H9 (cell line): ENCODE data around the gene RAC2. TPM values are rescaled to one million over a fixed set of nuclear protein-coding genes. Genes with fewer than 3 reads are reported as not detected.

Experiments used
- DNase-seq: peaks from one replicate; pipeline ENCODE4 v3.0.0-alpha.2; 2017
- H2AFZ ChIP-seq: one replicate; pipeline ENCODE4 v1.6.1; 2013; ENCODE audit warnings: mild to moderate bottlenecking, low read length, control low read depth, moderate library complexity
- H2AK5ac ChIP-seq: 2 replicates; pipeline ENCODE4 v1.6.1; 2013; ENCODE audit warnings: low read length, control low read depth, mixed read lengths; ENCODE audit not compliant: insufficient read length
- H2BK120ac ChIP-seq: one replicate; pipeline ENCODE4 v1.6.1; 2013; ENCODE audit warnings: low read depth, mild to moderate bottlenecking, low read length, control low read depth, inconsistent platforms; ENCODE audit not compliant: poor library complexity, severe bottlenecking
- H2BK12ac ChIP-seq: 2 replicates; pipeline ENCODE4 v1.6.1; 2013; ENCODE audit warnings: low read length, control low read depth, mixed read lengths, low read depth; ENCODE audit not compliant: insufficient read length
- H2BK15ac ChIP-seq: 2 replicates; pipeline ENCODE4 v1.6.1; 2013; ENCODE audit warnings: low read depth, low read length, control low read depth
- H2BK20ac ChIP-seq: one replicate; pipeline ENCODE4 v1.6.1; 2013; ENCODE audit warnings: low read depth, mild to moderate bottlenecking, low read length, control low read depth, inconsistent platforms; ENCODE audit not compliant: poor library complexity, severe bottlenecking
- H2BK5ac ChIP-seq: 2 replicates; pipeline ENCODE4 v1.6.1; 2013; ENCODE audit warnings: low read length, control low read depth, mixed read lengths; ENCODE audit not compliant: insufficient read length
- H3K14ac ChIP-seq: 2 replicates; pipeline ENCODE4 v1.6.1; 2013; ENCODE audit warnings: low read length, control low read depth; ENCODE audit not compliant: insufficient read depth
- H3K18ac ChIP-seq: 2 replicates; pipeline ENCODE4 v1.6.1; 2013; ENCODE audit warnings: low read depth, mild to moderate bottlenecking, mixed read lengths, low read length, control low read depth; ENCODE audit not compliant: insufficient read length
- H3K23ac ChIP-seq: 2 replicates; pipeline ENCODE4 v1.6.1; 2013; ENCODE audit warnings: low read length, control low read depth, mixed read lengths, low read depth; ENCODE audit not compliant: insufficient read length
- H3K23me2 ChIP-seq: 2 replicates; pipeline ENCODE4 v1.6.1; 2013; ENCODE audit warnings: low read depth, mild to moderate bottlenecking, mixed read lengths, low read length, control low read depth; ENCODE audit not compliant: insufficient read length, poor library complexity, severe bottlenecking
- H3K27ac ChIP-seq: 2 replicates; pipeline ENCODE4 v1.5.1; 2013; ENCODE audit warnings: low read length, control low read depth, mixed read lengths, low read depth; ENCODE audit not compliant: insufficient read length
- H3K27me3 ChIP-seq: 2 replicates; pipeline ENCODE4 v1.6.1; 2013; ENCODE audit warnings: low read length, control low read depth, inconsistent platforms; ENCODE audit not compliant: insufficient read depth
- H3K4ac ChIP-seq: 2 replicates; pipeline ENCODE4 v1.6.1; 2013; ENCODE audit warnings: low read depth, mild to moderate bottlenecking, control low read depth, inconsistent platforms, low read length, moderate library complexity
- H3K4me1 ChIP-seq: 2 replicates; pipeline ENCODE4 v1.6.1; 2013; ENCODE audit warnings: low read length, control low read depth, inconsistent platforms; ENCODE audit not compliant: insufficient read depth
- H3K4me2 ChIP-seq: 2 replicates; pipeline ENCODE4 v1.6.1; 2013; ENCODE audit warnings: low read length, control low read depth, mixed read lengths; ENCODE audit not compliant: insufficient read length, insufficient read depth
- H3K56ac ChIP-seq: 2 replicates; pipeline ENCODE4 v1.6.1; 2013; ENCODE audit warnings: low read depth, mild to moderate bottlenecking, mixed read lengths, low read length, control low read depth; ENCODE audit not compliant: insufficient read length
- H3K79me1 ChIP-seq: 2 replicates; pipeline ENCODE4 v1.6.1; 2013; ENCODE audit warnings: low read depth, mild to moderate bottlenecking, moderate library complexity, low read length, control low read depth, inconsistent platforms; ENCODE audit not compliant: insufficient read depth, poor library complexity, severe bottlenecking
- H3K79me2 ChIP-seq: 2 replicates; pipeline ENCODE4 v1.6.1; 2013; ENCODE audit warnings: low read length, control low read depth, inconsistent platforms; ENCODE audit not compliant: insufficient read depth
- H3K9ac ChIP-seq: 2 replicates; pipeline ENCODE4 v1.6.1; 2013; ENCODE audit warnings: low read length, control low read depth, mixed read lengths; ENCODE audit not compliant: insufficient read length; ENCODE audit errors: extremely low read depth
- H3K9me3 ChIP-seq: one replicate; pipeline ENCODE4 v1.6.1; 2013; ENCODE audit warnings: low read depth, low read length, inconsistent platforms; ENCODE audit not compliant: control insufficient read depth
- H3T11ph ChIP-seq: one replicate; pipeline ENCODE4 v1.6.1; 2013; ENCODE audit warnings: mild to moderate bottlenecking, low read length, control low read depth, inconsistent platforms
- H4K20me1 ChIP-seq: one replicate; pipeline ENCODE4 v1.6.1; 2013; ENCODE audit not compliant: control insufficient read depth, insufficient read length, insufficient read depth
- H4K5ac ChIP-seq: 2 replicates; pipeline ENCODE4 v1.6.1; 2013; ENCODE audit warnings: low read depth, mild to moderate bottlenecking, mixed read lengths, low read length, control low read depth; ENCODE audit not compliant: insufficient read length
- H4K8ac ChIP-seq: replicated peaks from 2 replicates; pipeline ENCODE4 v1.6.1; 2013; ENCODE audit warnings: low read length, control low read depth, mixed read lengths, low read depth; ENCODE audit not compliant: insufficient read length
- H4K91ac ChIP-seq: 2 replicates; pipeline ENCODE4 v1.6.1; 2013; ENCODE audit warnings: low read depth, mild to moderate bottlenecking, moderate library complexity, mixed read lengths, low read length, control low read depth; ENCODE audit not compliant: insufficient read length
- H3K27ac Mint-ChIP-seq, 3 experiments: 2 replicates in 2 of 3; 3 replicates in 1 of 3; pipeline ENCODE4 v1.8.0; 2020 to 2021; ENCODE audit warnings: mixed read lengths in 3 of 3, mild to moderate bottlenecking in 1 of 3, moderate library complexity in 1 of 3
- H3K27me3 Mint-ChIP-seq: 2 replicates; pipeline ENCODE4 v1.8.0; 2021; ENCODE audit warnings: low read depth, mild to moderate bottlenecking, moderate library complexity, mixed read lengths
- H3K36me3 Mint-ChIP-seq, 3 experiments: 2 replicates in 2 of 3; 3 replicates in 1 of 3; pipeline ENCODE4 v1.8.0; 2020 to 2021; ENCODE audit warnings: low read depth in 3 of 3, mixed read lengths in 3 of 3; ENCODE audit not compliant: insufficient read depth in 1 of 3
- H3K4me1 Mint-ChIP-seq, 2 experiments: 2 replicates each; pipeline ENCODE4 v1.8.0; 2020; ENCODE audit warnings: mixed read lengths in 2 of 2
- H3K4me3 Mint-ChIP-seq, 2 experiments: 2 replicates in 1 of 2; 3 replicates in 1 of 2; pipeline ENCODE4 v1.8.0; 2020 to 2021; ENCODE audit warnings: mild to moderate bottlenecking in 2 of 2, mixed read lengths in 2 of 2, moderate library complexity in 1 of 2
- H3K9me3 Mint-ChIP-seq, 2 experiments: 2 replicates in 1 of 2; 3 replicates in 1 of 2; pipeline ENCODE4 v1.8.0; 2020; ENCODE audit warnings: mild to moderate bottlenecking in 2 of 2, mixed read lengths in 2 of 2, moderate library complexity in 1 of 2
- WGBS: extraction: QIAGEN DNeasy Blood & Tissue Kit; methylation state at CpG from one replicate; pipeline ENCODE4 v1.1.7; 2013; ENCODE audit warnings: missing lambda C conversion rate, low lambda C conversion rate, mixed read lengths; ENCODE audit not compliant: insufficient read length; ENCODE audit errors: extremely low coverage; 5-methylcytosine and 5-hydroxymethylcytosine counted together
- total RNA-seq: library from RNA; stranded (reverse); gene quantifications from 2 replicates; pipeline ENCODE4 v1.2.1, GENCODE V29; 2021
- TF ChIP-seq, protein P1 (sequence below): fragments of 200-600 bp; sonication (generic); conservative IDR thresholded peaks from 3 replicates; pipeline ENCODE4 v1.8.0; 2021; ENCODE audit warnings: antibody characterized with exemption, mild to moderate bottlenecking

The RAC2 gene
- total RNA-seq, 1 experiment from 2014 or later = 2.8 TPM

DNA sequence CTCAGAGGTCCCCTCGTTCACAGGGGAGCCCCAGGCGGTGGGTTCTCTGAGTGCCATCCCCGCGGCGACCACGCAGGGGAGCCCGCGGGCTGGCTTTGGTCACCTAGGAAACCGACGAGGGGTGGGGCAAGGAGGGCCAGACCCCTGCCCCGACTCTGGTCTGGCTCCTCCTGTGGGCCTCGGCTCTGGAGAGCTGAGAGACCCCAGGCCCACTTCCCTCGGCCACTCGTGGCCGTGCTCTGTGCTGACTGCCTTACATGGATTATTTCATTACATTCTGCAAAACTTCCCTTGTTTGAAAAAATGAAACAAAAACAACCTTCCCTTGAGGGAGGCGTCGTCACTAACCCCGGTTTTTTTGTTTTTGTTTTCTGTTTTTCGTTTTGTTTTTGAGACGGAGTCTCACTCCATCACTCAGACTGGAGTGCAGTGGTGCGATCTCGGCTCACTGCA, 23.1 kb upstream of the RAC2 start:
- Histone ChIP-seq H4K8ac (no peak overlapping the region), H3K4me1 (no peaks in the 10 kb centered on the region), H3K14ac (no peak overlapping the region), H2BK12ac (no peak overlapping the region), H3K9ac (no peak overlapping the region), H4K5ac (no peak overlapping the region), H3K27me3 (no peaks in the 10 kb centered on the region; the same call in 1 of the 2 replicates), H4K20me1 (no peaks in the 10 kb centered on the region), H2AFZ (no peak overlapping the region), H3K27ac (no peak overlapping the region), H4K91ac (no peak overlapping the region), H2BK20ac (no peak overlapping the region), H3K79me1 (no peaks in the 10 kb centered on the region), H2AK5ac (no peak overlapping the region), H3K23ac (no peak overlapping the region), H3K4ac (no peak overlapping the region), H2BK120ac (no peak overlapping the region), H3K4me2 (no peak overlapping the region), H2BK5ac (no peak overlapping the region), H3K23me2 (no peaks in the 10 kb centered on the region), H3K56ac (no peak overlapping the region), H3T11ph (no peak overlapping the region), H3K9me3 (no peaks in the 10 kb centered on the region), H3K79me2 (no peaks in the 10 kb centered on the region), H3K18ac (no peak overlapping the region), H2BK15ac (no peak overlapping the region)
- no CpG with 5 or more reads among the region's 22 CpGs for WGBS
- peak overlapping the region in 1 of 3 experiments; percentile 85; a peak in 1 of 7 replicates for H3K27ac Mint-ChIP-seq
- TF ChIP-seq, protein P1, sequence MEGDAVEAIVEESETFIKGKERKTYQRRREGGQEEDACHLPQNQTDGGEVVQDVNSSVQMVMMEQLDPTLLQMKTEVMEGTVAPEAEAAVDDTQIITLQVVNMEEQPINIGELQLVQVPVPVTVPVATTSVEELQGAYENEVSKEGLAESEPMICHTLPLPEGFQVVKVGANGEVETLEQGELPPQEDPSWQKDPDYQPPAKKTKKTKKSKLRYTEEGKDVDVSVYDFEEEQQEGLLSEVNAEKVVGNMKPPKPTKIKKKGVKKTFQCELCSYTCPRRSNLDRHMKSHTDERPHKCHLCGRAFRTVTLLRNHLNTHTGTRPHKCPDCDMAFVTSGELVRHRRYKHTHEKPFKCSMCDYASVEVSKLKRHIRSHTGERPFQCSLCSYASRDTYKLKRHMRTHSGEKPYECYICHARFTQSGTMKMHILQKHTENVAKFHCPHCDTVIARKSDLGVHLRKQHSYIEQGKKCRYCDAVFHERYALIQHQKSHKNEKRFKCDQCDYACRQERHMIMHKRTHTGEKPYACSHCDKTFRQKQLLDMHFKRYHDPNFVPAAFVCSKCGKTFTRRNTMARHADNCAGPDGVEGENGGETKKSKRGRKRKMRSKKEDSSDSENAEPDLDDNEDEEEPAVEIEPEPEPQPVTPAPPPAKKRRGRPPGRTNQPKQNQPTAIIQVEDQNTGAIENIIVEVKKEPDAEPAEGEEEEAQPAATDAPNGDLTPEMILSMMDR = peak; percentile 91
- H3K4me1 Mint-ChIP-seq = peaks cover 6 to 8% of the 10 kb centered on the region in 2 experiments
- H3K9me3 Mint-ChIP-seq = peaks cover 18 to 19% of the 10 kb centered on the region in 2 experiments
- H3K4me3 Mint-ChIP-seq = no peak overlapping the region
- peak; percentile 79 for DNase-seq
- H3K36me3 Mint-ChIP-seq = peaks cover 2 to 12% (median 2%) of the 10 kb centered on the region in 3 experiments; a peak in 5 of 7 replicates
- H3K27me3 Mint-ChIP-seq = peaks cover 68% of the 10 kb centered on the region
